ENCODE data around the gene PTPN18.
"Not testable (repeated sequence)": the region's sequence is repeated elsewhere in the genome, so short reads cannot be mapped to it uniquely, and the experiment has no call there.

PTPN18 gene

DNA sequence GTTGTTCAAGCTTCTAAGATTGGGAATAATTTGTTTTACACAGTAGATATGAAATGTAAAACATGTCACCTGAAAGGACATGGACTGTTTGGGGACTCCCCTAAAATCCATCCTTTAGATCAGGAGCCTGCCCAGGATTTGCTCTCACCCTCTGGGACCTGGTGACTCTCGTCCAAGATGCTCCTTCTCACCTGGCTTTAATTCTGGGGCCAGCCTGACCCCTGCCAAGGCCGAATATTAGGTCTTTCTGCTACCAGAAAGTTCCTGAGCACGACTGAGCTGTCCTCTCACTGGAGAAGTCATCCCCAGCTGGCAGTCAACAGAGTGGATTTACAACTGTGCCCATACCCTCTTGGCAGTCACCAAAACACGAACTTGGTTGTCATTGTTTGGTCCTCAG is 25.3 kb downstream of the PTPN18 start:
- no peak for DNase-seq (ENCODE audit: low read depth, low spot score)

DNA sequence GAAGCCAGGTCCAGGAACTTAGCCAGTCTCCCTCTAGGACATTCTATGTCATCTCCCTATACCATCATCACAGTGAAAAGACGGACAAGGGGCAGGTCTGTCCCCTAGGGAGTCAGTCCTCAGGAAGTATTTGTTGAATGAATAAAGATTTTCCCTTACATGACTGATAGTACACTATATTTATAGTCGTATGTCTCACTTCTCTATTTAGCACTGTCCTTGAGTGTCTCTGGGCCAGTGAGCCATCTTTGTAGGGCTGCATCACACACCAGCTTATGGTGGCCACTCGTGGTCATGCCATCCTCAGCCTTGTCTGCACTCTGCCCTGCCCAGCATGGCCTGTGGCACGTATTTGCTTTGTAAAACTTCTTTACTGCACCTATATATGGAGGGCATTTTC is 25.8 kb downstream of the PTPN18 start:
- no peak for DNase-seq (ENCODE audit: low read depth, low spot score)

DNA sequence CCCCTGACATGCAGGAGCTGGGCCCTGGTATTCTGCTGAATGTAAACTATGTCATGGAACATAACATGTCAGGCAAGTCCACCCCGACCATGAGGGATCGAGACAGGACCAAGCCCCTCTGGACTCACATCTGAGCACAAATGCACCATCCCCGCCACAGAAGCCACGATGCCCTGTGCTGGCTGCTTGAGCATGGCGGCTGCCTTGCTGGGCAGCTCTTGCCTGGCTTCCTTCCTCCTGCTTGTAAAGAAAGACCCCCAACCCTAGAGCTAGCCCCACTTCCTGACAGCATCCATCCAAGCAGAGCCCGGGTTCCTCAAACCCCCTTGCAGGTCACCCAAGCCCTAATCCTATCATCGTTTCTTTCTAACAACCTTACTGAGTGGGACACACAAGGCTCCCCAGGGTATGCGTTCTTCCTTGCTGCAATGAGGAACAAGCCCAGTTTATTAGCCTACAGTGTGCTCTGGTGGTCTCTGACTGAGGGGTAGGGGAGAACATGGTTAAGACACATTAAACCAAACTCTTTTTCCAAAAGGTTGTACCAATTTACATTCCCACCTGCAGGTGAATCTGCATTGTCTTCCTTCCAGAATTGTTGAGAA is 26.6 kb downstream of the PTPN18 start:
- no peak for DNase-seq (ENCODE audit: low read depth, low spot score)

DNA sequence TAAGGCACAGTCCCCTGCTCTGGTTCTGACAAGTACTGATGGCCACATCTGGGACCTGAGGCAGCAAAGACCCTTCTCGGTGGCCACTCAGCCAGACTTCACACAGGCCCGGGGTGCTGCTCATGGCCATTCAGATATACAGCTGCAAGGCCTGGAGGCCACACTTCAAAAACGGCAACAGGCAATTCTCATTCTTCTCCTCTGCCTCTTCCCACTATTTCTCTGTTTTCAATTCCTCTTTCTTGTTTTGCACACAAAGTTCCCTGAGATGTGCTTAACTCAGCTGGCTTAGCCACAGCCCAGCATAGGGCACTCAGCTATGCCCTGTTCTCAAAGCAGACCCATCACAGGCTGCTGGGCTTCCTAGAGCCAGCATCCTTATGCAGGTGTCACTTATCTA is 29.9 kb downstream of the PTPN18 start:
- DNase-seq (ENCODE audit: low read depth, low spot score): no peak

GRCh38 chr2:130387071-130387400 is 31.2 kb downstream of the PTPN18 start:
- no peak for DNase-seq (ENCODE audit: low read depth, low spot score)

DNA sequence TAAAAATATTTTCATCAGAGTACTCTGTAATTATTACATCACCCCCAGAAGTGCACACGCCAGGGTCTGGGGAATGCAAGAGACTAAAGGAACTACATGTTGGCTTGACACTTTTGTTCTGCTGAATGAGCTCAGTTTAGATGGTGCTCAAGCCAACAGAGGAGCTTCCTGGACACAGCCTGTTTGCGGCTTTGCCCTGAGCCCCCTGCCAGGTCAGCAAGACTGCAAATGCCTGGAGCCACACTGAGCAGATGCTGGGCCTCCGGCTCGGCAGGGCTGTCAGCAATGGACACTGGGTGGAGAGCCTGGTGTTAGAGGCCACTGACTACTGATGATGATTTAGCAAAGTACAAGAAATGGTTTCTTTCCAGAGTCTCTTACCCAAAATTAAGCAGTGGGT is 31.9 kb downstream of the PTPN18 start:
- DNase-seq (ENCODE audit: low read depth, low spot score): no peak

- DNase-seq (ENCODE audit: low read depth, low spot score): no peak
Measured at GRCh38 chr2:130388221-130388907, 32.5 kb downstream of the PTPN18 start.

- no peak for DNase-seq (ENCODE audit: low read depth, low spot score)
Measured at GRCh38 chr2:130389358-130389757, 33.5 kb downstream of the PTPN18 start.

DNA sequence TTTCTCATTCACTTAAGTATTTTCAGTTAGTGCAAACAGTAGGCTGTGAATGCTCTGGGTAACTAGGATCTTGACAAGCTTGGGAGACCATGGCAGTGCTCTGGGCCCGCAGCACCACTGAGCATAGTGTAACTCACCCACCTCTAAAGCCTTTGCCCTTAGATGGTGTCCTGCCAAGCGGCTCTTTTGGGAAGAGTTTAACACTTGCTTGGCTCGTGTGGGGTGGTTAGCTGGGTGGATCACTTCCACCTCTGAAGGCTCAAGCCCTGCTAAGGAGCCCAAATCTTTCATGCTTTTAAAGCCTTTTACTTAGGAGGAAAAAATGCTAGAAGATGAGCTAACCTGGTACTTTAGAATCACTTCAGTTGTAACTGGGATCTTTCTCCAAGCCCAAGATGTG is 33.9 kb downstream of the PTPN18 start:
- DNase-seq (ENCODE audit: low read depth, low spot score): no peak

GRCh38 chr2:130390460-130391057 is 34.7 kb downstream of the PTPN18 start:
- DNase-seq (ENCODE audit: low read depth, low spot score): no peak

DNA sequence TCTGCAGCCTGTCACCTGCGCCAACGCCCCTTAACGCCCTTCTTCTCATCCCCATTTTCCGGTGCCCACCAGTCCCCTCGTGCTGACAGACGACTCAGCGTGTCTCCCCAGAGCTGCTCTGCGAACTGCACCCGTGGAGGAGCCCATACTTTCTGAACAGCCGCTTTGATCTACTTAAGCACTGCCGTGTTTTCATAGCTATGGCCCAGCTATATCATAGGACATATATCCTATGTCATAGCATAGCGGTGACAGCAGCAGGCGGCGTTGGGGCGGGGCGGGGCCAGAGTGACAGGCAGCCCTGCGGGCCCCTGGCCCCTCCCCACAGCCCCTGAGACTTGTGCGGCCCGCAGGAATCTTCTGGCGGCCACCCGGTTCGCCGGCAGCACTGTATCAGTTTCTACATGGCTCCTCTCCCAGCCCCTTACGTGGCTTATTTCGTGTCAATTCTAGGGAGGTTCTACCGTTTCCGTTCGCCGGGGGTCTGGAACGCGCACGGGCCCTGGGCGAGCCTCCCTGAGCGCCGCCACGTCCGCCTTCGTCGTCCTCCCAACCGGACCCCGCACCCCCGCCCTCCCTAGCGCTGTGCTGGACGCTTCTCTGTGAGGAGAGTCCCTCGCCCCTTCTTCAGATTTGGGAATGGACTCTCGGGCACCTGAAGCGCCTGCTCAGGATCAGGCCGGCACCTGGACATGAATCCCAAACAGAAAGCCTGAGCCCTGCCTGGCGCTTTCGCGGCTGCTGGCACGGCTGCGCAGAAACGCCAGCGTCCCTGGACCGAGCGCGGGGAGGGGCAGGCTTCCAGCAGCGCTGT is 35.4 kb downstream of the PTPN18 start:
- peak; percentile 42 for DNase-seq (ENCODE audit: low read depth, low spot score)

GRCh38 chr2:130391872-130392670 is 36.2 kb downstream of the PTPN18 start:
- DNase-seq (ENCODE audit: low read depth, low spot score): no peak

GRCh38 chr2:130393318-130393910 is 37.6 kb downstream of the PTPN18 start:
- DNase-seq (ENCODE audit: low read depth, low spot score): no peak

GRCh38 chr2:130406280-130406679 is 50.4 kb downstream of the PTPN18 start:
- DNase-seq (ENCODE audit: low read depth, low spot score): not testable (repeated sequence)

- not testable (repeated sequence) for DNase-seq (ENCODE audit: low read depth, low spot score)
Measured at GRCh38 chr2:130416693-130417092, 60.8 kb downstream of the PTPN18 start.

DNA sequence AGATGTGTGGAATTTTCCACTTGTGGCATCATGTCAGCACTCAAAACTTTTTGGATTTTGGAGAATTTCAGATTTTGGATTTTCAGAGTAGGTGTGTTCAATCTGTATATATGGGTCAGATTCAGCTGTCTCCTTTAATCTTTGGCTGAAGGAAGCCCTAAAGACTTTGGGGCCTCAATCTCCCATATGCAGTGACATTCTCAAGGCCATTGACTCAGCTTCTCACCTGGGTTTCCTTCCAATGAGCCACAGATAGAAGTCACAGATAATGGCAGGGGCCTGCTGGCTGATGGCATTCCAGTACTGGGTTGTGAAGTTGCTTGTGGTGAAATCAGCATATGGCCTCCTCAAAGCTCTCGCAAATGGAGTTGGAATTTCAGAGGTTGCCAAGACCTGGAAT is 63.0 kb downstream of the PTPN18 start:
- not testable (repeated sequence) for DNase-seq (ENCODE audit: low read depth, low spot score)
